B cell (primary cell): ENCODE results near the gene SAMD4A.

Source experiments
- EZH2 ChIP-seq: IDR thresholded peaks from 2 replicates; pipeline ENCODE4 v1.6.1; 2012; ENCODE audit warnings: borderline replicate concordance, low read depth, mild to moderate bottlenecking, moderate library complexity, low read length; ENCODE audit not compliant: insufficient read depth, poor library complexity, severe bottlenecking
- TF ChIP-seq, protein P1 (sequence below): fragments of 200-600 bp; IDR thresholded peaks from one replicate; pipeline ENCODE4 v1.8.0; 2022; ENCODE audit warnings: antibody characterized with exemption, mild to moderate bottlenecking

- TF ChIP-seq, protein P1, sequence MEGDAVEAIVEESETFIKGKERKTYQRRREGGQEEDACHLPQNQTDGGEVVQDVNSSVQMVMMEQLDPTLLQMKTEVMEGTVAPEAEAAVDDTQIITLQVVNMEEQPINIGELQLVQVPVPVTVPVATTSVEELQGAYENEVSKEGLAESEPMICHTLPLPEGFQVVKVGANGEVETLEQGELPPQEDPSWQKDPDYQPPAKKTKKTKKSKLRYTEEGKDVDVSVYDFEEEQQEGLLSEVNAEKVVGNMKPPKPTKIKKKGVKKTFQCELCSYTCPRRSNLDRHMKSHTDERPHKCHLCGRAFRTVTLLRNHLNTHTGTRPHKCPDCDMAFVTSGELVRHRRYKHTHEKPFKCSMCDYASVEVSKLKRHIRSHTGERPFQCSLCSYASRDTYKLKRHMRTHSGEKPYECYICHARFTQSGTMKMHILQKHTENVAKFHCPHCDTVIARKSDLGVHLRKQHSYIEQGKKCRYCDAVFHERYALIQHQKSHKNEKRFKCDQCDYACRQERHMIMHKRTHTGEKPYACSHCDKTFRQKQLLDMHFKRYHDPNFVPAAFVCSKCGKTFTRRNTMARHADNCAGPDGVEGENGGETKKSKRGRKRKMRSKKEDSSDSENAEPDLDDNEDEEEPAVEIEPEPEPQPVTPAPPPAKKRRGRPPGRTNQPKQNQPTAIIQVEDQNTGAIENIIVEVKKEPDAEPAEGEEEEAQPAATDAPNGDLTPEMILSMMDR: no peak
- no peak for TF ChIP-seq EZH2
Measured at GRCh38 chr14:54582334-54582733, 15.4 kb downstream of the SAMD4A start.
